22Rv1 (cell line): Measurements from ENCODE around the gene TULP1.

Experiments
- ZFX ChIP-seq: fragments of 450-650 bp; IDR thresholded peaks from 2 replicates; pipeline ENCODE4 v1.6.1; 2017; ENCODE audit warnings: antibody characterized with exemption, borderline replicate concordance
- TF ChIP-seq, protein P1 (sequence below): fragments of 450-650 bp; IDR thresholded peaks from 2 replicates; pipeline ENCODE4 v1.5.1; 2017; ENCODE audit warnings: mild to moderate bottlenecking

DNA sequence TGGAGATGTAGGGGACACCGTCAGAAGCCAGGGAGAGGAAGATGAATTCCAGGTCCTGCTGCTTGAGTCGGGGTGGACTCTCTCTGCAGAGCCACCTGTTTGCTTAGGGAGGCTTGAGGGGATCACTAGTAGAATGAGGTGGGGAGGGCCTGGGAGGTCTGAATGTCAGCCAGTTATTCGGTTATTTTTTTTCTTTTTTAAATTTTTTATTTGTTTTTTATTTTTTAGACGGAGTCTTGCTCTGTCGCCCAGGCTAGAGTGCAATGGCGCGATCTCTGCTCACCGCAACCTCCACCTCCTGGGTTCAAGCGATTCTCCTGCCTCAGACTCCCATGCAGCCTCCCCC, 24.2 kb downstream of the TULP1 start:
- TF ChIP-seq, protein P1, sequence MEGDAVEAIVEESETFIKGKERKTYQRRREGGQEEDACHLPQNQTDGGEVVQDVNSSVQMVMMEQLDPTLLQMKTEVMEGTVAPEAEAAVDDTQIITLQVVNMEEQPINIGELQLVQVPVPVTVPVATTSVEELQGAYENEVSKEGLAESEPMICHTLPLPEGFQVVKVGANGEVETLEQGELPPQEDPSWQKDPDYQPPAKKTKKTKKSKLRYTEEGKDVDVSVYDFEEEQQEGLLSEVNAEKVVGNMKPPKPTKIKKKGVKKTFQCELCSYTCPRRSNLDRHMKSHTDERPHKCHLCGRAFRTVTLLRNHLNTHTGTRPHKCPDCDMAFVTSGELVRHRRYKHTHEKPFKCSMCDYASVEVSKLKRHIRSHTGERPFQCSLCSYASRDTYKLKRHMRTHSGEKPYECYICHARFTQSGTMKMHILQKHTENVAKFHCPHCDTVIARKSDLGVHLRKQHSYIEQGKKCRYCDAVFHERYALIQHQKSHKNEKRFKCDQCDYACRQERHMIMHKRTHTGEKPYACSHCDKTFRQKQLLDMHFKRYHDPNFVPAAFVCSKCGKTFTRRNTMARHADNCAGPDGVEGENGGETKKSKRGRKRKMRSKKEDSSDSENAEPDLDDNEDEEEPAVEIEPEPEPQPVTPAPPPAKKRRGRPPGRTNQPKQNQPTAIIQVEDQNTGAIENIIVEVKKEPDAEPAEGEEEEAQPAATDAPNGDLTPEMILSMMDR: no peak
- TF ChIP-seq ZFX: no peak
